GM18907 (cell line): ENCODE data around the gene AMBRA1.

ENCODE experiments used
- ATAC-seq: cut with Tn5 transposase; IDR thresholded peaks from one replicate; pipeline ENCODE4 v1.9.1; 2021; ENCODE audit warnings: mild to moderate bottlenecking, moderate library complexity; ENCODE audit not compliant: unreplicated experiment

The AMBRA1 gene

GRCh38 chr11:46445920-46446771 lies 147.7 kb downstream of the AMBRA1 start:
- ATAC-seq = no peak

- ATAC-seq = no peak
These were observed 148.5 kb downstream of the AMBRA1 start for GRCh38 chr11:46445192-46445919.

GRCh38 chr11:46444305-46444704 lies 149.5 kb downstream of the AMBRA1 start:
- no peak for ATAC-seq

- no peak for ATAC-seq
These were observed 155.6 kb downstream of the AMBRA1 start for GRCh38 chr11:46438211-46438610.

- no peak for ATAC-seq
These were observed 156.6 kb downstream of the AMBRA1 start for GRCh38 chr11:46437122-46437689.

GRCh38 chr11:46436113-46436512 lies 157.7 kb downstream of the AMBRA1 start:
- ATAC-seq = no peak

GRCh38 chr11:46435679-46436078 lies 158.1 kb downstream of the AMBRA1 start:
- no peak for ATAC-seq

- ATAC-seq = no peak
These were observed 162.6 kb downstream of the AMBRA1 start for GRCh38 chr11:46431211-46431610.

- no peak for ATAC-seq
These were observed 164.1 kb downstream of the AMBRA1 start for GRCh38 chr11:46429717-46430116.

GRCh38 chr11:46427364-46427763 lies 166.5 kb downstream of the AMBRA1 start:
- no peak for ATAC-seq

GRCh38 chr11:46426233-46426991 lies 167.4 kb downstream of the AMBRA1 start:
- no peak for ATAC-seq

GRCh38 chr11:46422588-46422987 lies 171.2 kb downstream of the AMBRA1 start:
- ATAC-seq = no peak

- ATAC-seq = no peak
These were observed 172.5 kb downstream of the AMBRA1 start for GRCh38 chr11:46421257-46421880.

- no peak for ATAC-seq
These were observed 173.3 kb downstream of the AMBRA1 start for GRCh38 chr11:46420513-46420912.

GRCh38 chr11:46418751-46419150 lies 175.1 kb downstream of the AMBRA1 start:
- no peak for ATAC-seq

- no peak for ATAC-seq
These were observed 176.1 kb downstream of the AMBRA1 start for GRCh38 chr11:46417711-46418110.

GRCh38 chr11:46414879-46415278 lies 178.9 kb downstream of the AMBRA1 start:
- no peak for ATAC-seq

GRCh38 chr11:46414466-46414796 lies 179.4 kb downstream of the AMBRA1 start:
- no peak for ATAC-seq

- ATAC-seq = no peak
These were observed 179.9 kb downstream of the AMBRA1 start for GRCh38 chr11:46413760-46414465.

GRCh38 chr11:46410021-46410420 lies 183.8 kb downstream of the AMBRA1 start:
- no peak for ATAC-seq
